CMK (cell line): Measurements from ENCODE around the gene ZNF862.
"Not testable (repeated sequence)": the region's sequence is repeated elsewhere in the genome, so short reads cannot be mapped to it uniquely, and the experiment has no call there.

Experiments used
- DNase-seq: peaks from one replicate; pipeline ENCODE4 v3.0.0-alpha.2; 2010; ENCODE audit warnings: low read depth

ZNF862 gene

DNA sequence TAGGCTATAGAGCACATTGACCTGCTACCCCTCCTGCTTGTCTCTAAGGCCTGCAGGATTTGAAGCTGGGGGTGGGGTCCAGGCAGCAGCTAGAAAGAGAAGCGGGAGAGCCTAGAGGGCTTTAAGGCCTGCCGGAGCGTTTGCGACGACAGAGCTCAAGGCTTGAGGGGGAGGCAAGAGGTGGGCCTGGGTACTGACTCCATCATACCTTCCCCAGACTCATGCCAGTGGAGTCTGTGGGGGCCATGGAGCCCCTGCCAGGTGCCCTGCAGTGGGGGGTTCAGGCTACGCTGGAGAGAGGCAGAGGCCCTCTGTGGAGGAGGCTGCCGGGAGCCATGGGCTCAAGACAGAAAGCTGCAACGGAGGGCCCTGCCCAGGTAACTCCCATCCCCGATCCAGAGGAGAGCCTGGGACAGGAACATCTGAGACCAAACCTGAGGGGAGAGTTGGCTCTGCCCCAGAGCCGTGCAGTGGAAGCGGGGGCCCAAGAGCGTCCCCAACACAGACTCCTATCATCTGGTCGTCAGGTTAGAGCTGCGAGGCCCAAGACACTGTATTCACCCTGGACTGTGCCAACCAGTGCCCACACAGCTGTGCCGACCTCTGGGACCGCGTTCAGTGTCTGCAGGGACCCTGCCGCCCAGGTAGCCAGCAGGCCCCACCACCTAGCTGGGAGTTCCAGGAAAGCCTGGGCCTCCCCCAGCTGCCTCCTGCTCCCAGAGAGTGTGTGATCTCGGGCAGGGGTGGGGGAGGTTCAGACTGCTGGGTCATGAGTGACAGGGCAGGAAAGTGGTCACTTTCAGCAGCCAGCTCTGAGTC, 13.2 kb upstream of the ZNF862 start:
- no peak for DNase-seq

DNA sequence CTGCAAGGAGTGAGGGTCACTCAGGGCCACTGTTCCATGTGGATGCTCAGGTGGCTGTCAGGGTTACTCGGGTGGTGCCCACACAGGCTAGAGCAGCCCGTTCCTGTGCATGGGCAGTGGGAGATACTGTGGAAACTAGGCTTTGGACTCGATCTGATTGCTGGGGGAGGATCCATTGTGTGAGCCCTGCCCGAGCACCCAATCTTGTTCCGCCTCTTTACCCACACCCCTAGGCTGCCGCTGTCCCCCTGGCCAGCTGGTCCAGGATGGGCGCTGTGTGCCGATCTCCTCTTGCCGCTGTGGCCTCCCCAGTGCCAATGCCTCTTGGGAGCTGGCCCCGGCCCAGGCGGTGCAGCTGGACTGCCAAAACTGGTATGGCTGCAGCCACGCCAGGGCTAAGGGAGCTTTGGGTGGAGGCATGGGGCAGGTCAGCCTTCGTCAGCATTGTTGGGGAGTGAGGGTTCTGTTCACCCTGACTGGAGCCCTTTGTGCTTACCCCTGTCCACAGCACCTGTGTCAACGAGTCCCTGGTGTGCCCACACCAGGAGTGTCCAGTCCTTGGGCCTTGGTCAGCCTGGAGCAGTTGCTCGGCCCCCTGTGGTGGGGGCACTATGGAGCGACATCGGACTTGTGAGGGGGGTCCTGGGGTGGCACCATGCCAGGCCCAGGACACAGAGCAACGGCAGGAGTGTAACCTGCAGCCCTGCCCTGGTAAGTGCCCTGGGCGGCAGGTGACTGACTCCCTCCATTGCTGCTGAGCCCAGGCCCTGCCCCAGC, 12.4 kb upstream of the ZNF862 start:
- DNase-seq = no peak

GRCh38 chr7:149826344-149827088, 11.7 kb upstream of the ZNF862 start:
- no peak for DNase-seq

DNA sequence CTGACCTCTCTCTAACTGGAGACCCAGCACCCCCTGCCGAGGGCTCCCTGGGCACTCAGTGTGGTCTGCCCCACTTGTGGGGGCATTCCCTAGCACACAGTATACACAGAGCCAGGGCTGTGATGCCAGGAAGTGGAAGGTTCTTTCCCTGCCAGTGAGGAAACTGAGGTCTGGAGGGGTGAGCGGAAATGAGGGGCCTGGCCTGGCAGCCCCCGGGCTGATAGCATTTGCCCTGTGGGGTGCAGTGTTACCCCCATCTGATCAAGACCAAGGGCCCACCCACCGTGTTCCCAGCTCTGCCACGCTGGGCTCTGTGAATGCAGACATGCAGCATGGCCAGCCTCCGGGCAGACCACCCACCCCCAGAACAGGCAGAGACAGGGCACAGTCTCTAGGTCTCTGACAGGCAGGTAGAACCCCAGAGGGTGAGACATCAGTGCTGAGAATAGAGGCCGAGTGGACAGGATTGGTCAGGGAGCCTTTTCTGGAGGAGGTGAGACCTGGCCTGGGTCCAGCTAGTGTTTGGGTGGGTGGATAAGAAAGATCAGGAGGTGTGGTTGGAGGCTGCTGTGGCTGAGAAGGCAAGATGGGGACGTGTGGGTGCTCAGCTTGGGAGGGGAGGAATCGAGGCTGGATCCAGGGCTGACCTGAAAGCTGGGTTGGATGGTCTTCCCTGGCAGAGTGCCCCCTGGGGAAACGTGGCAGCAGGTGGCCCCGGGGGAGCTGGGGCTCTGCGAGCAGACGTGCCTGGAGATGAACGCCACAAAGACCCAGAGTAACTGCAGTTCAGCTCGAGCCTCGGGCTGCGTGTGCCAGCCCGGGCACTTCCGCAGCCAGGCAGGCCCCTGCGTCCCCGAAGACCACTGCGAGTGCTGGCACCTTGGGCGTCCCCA, 10.8 kb upstream of the ZNF862 start:
- no peak for DNase-seq

DNA sequence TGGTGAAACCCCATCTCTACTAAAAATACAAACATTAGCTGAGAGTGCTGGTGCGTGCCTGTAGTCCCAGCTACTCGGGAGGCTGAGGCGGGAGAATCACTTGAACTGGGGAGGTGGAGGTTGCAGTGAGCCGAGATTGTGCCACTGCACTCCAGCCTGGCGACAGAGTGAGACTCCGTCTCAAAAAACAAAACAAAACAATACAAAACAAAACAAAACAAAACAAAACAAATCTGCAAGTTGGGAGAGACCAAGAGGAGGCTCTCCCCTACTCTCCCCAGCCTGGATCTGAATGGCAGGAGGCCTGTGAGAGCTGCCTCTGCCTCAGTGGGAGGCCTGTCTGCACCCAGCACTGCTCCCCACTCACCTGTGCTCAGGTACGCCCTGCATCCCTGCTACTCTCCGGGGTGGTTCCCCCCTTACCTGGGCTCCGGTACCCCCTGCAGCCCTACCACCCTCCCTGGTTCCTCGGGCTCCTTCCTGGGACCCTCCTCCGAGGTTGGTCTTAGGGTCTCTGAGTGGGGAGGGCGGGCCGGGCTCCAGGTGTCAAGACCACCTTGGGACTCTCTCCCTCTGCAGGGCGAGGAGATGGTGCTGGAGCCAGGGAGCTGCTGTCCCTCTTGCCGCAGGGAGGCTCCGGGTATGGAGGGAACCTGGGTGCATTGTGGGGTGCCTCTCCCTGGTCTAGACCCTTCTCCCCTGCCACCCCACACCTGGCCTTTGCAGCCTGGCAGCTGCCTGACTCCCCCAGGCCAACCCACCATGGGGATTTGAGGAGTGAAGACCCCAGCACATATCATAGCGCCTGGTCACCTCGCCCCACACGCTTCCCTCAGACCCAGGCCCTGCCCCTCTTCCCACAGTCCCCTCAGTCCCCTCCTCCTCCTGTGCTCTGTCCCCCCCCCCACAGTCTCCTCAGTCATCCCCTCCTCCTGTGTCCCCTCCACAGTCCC, 9.5 kb upstream of the ZNF862 start:
- DNase-seq = no peak

GRCh38 chr7:149830527-149830926, 7.6 kb upstream of the ZNF862 start:
- DNase-seq = not testable (repeated sequence)

DNA sequence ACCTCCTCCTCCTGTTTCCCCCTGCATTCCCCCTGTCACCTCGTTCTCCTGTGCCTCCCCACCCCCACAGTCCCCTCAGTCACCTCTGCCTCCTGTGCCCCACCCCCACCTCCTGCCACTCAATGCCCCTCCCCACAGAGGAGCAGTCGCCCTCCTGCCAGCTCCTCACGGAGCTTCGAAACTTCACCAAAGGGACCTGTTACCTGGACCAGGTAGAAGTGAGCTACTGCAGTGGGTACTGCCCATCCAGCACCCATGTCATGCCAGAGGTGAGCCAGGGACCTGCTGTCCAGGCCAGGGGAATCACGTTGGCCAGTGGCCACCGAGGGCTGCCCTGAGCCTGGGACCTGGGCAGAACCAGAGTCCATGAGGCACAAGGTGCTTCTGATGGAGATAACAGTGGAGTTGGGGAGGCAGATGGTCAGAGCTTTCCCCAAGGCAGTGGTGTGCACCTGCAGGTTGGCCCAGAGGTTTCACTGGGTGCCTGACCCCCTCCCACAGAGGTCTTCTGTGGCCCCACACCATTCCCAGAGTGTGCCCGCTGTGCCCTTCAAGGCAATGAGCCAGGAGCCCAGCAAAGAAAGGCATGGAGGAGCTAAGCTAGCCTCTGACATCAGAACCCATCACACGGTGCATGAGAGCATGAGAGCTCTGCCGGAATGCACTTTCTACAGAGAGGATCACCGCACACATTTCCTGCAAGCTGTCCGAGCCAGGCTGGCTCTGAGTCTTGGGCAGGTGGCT, 7.0 kb upstream of the ZNF862 start:
- no peak for DNase-seq

DNA sequence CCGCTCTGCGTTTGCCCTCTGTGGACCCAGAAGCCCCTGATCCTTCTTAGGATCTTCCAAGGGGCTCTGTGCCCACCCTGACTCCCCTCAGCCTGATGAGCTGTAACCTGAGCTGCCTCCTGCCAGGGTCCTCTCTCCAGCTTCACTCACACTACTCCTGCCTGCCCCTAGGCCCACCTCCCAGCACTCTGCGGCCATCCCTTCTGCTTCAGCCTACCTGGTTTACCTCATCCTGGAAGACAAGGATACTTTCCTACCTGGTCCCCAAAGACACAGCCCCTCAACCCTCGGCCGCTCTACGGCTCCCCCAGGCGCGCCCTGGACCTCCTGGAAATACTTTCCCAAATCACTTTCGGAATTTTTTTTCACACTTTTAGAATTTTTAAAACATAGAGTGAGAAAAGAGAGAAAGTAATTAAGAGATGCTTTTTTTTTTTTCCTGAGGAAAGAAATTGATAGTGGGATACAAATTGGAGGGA, 6.4 kb upstream of the ZNF862 start:
- no peak for DNase-seq

DNA sequence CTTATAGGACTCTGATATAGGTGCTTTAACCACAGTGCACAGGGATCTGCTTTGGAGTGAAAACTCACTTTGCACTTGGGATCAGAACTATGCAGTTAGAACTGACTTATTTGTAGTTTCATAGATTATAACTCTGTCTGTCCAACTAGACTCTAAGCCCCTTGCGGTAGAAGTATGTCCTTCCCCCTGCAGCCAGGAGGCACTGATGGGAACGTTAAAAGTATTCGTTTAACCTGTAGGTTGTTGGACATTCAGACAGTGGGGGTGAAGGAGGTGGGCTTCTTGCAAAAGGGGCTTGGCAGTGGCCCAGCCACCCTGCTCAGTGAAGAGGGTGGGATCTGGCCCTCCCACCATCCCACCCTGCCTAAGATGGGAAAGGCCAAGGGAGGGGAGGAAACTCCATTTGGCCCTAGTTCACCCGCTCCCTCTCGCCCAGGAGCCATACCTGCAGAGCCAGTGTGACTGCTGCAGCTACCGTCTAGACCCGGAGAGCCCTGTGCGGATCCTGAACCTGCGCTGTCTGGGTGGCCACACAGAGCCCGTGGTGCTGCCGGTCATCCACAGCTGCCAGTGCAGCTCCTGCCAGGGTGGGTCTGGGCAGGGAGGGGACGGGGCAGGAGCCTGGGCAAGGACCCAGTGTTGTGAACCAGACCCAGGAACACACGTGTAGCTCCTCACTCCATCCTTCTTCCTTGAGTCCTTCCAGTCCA, 5.7 kb upstream of the ZNF862 start:
- no peak for DNase-seq

GRCh38 chr7:149833495-149834130, 4.6 kb upstream of the ZNF862 start:
- no peak for DNase-seq

DNA sequence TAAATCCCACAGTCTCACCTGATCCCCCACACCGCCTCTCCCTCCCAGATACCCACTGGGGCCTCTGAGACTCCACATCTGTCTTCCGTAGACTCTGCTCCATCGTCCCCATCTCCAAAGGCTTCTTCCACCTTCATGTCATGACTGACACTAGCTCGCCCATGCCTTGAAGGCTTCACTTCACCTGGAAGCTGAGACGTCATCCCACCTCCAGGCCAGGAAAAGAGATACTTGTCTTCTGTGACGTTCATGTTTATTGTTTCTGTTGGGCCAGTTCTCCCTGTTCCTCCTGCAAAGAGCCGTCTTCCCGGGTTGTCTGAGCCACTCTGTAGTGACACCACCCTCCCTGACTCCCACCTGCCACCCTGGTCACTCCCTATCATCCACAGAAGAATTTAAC, 3.6 kb upstream of the ZNF862 start:
- DNase-seq = no peak

GRCh38 chr7:149836434-149836833, 1.7 kb upstream of the ZNF862 start:
- no peak for DNase-seq

GRCh38 chr7:149837564-149838223, 481 bp upstream of the ZNF862 start:
- no peak for DNase-seq

DNA sequence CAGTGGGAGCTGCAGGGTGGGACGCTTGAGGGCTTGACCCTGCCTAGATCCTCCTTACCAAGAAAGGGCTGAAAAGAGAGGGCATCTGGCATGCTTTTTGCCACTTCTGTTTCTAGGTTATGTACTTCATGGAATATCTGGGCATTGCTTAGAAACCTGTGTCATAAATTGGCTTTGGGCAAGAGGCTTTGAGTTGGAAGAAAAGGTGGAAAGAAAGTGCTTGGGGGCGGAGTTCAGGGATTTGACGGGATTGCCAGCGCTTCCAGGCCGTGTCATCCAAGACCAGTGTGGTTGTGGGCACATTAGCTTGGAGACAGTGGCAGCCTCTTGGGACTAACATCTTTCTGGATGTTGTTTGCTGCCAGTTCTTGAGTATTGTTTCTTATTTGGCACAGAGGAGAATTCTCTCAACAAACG, 825 bp downstream of the ZNF862 start:
- no peak for DNase-seq

- DNase-seq = no peak
These were observed 1.8 kb downstream of the ZNF862 start for GRCh38 chr7:149839933-149840332.

DNA sequence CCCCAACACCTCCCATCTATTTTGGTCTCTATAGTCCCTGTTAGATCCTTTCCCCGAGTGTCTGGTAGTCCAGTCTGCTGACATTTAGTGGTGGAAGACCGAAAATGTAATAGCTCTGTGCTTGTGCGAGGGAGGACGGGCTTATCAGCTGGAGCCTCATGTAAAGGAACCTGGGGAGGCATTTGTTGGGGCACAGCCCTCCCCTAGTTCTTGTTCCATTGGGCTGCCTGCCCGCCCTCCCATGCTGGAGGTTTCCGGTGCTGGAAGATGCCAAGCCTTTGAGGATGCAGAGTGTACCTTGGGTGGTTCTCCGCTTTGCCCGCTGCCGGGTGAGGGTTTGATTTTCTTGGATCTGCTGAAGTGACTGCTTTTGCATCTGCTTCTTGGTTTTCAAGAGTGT, 5.4 kb downstream of the ZNF862 start:
- no peak for DNase-seq

- no peak for DNase-seq
These were observed 6.3 kb downstream of the ZNF862 start for GRCh38 chr7:149844445-149844844.
